Caco-2 (cell line): Measurements from ENCODE around the gene SERPINC1. TPM values are rescaled to one million over a fixed set of nuclear protein-coding genes. Genes with fewer than 3 reads are reported as not detected.

ENCODE experiments used
- BruUV-seq: library from RNA; stranded (reverse); fragments of 400-500 nt; replicated peaks from 2 replicates; lab custom pipeline; 2021; lab: Mats Ljungman, UMichigan
- CTCF ChIA-PET: fragments of 300-600 bp; sonication (Branson Sonifier 250); formaldehyde crosslinking; loops from one replicate; lab custom pipeline; 2022; ENCODE audit warnings: antibody characterized with exemption; lab: Charles Lee
- POLR2A ChIA-PET: fragments of 300-600 bp; sonication (Branson Sonifier 250); formaldehyde crosslinking; loops from one replicate; lab custom pipeline; 2022; ENCODE audit warnings: antibody characterized with exemption; lab: Charles Lee
- DNase-seq, 2 experiments: peaks; one replicate each; pipeline versions ENCODE4 v3.0.0 to v3.0.0-alpha.2; 2020 to 2022
- H3K27me3 ChIP-seq: replicated peaks from 2 replicates; pipeline ENCODE4 v1.6.0; 2011; ENCODE audit warnings: low read length; ENCODE audit not compliant: control insufficient read depth, insufficient read depth
- H3K36me3 ChIP-seq: 2 replicates; pipeline ENCODE4 v1.5.1; 2011; ENCODE audit warnings: low read length; ENCODE audit not compliant: control insufficient read depth, insufficient read depth
- H3K4me1 ChIP-seq: fragments of 250-450 bp; sonication (Bioruptor Pico); 2 replicates; pipeline ENCODE4 v1.5.1; 2020; ENCODE audit warnings: mild to moderate bottlenecking
- H3K4me3 ChIP-seq: 2 replicates; pipeline ENCODE4 v1.5.1; 2011; ENCODE audit warnings: low read depth, mild to moderate bottlenecking, control low read depth, low read length
- H3K9me3 ChIP-seq: fragments of 250-450 bp; sonication (Bioruptor Pico); 2 replicates; pipeline ENCODE4 v1.5.1; 2020; ENCODE audit warnings: mild to moderate bottlenecking, moderate library complexity
- H3K27ac Mint-ChIP-seq: one replicate; pipeline ENCODE4 v1.8.0; 2022; ENCODE audit warnings: mixed read lengths; ENCODE audit not compliant: unreplicated experiment
- H3K27me3 Mint-ChIP-seq: one replicate; pipeline ENCODE4 v1.8.0; 2022; ENCODE audit warnings: mixed read lengths; ENCODE audit not compliant: insufficient read depth, unreplicated experiment
- H3K36me3 Mint-ChIP-seq: one replicate; pipeline ENCODE4 v1.8.0; 2022; ENCODE audit warnings: mild to moderate bottlenecking, mixed read lengths; ENCODE audit not compliant: insufficient read depth, unreplicated experiment
- H3K4me1 Mint-ChIP-seq: one replicate; pipeline ENCODE4 v1.8.0; 2022; ENCODE audit warnings: low read depth, mixed read lengths; ENCODE audit not compliant: unreplicated experiment
- H3K4me3 Mint-ChIP-seq: one replicate; pipeline ENCODE4 v1.8.0; 2022; ENCODE audit warnings: mild to moderate bottlenecking, moderate library complexity, mixed read lengths; ENCODE audit not compliant: unreplicated experiment
- H3K9me3 Mint-ChIP-seq: one replicate; pipeline ENCODE4 v1.8.0; 2022; ENCODE audit warnings: mixed read lengths; ENCODE audit not compliant: unreplicated experiment
- intact Hi-C: fragments of 100-400 bp; cut with micrococcal nuclease; formaldehyde crosslinking; loops from one replicate; pipeline ENCODE4 v1.10.0; 2022; ENCODE audit not compliant: unreplicated experiment
- total RNA-seq: library from RNA; stranded (reverse); gene quantifications from 2 replicates; pipeline ENCODE4 v1.2.3, GENCODE V29; 2022
- TF ChIP-seq, protein P1 (sequence below), 2 experiments: fragments of 200-600 bp in 1 of 2; IDR thresholded peaks; 1 replicate in 1 of 2; 2 replicates in 1 of 2; pipeline versions ENCODE4 v1.5.1 to v1.8.0; 2011 to 2022; ENCODE audit warnings: antibody characterized with exemption in 1 of 2, control low read depth in 1 of 2, inconsistent platforms in 1 of 2, low read depth in 1 of 2, low read length in 1 of 2, mild to moderate bottlenecking in 1 of 2, moderate library complexity in 1 of 2; ENCODE audit not compliant: insufficient read depth in 1 of 2, severe bottlenecking in 1 of 2, unreplicated experiment in 1 of 2

The SERPINC1 gene
- total RNA-seq, 1 experiment from 2014 or later: 0.98 TPM

DNA sequence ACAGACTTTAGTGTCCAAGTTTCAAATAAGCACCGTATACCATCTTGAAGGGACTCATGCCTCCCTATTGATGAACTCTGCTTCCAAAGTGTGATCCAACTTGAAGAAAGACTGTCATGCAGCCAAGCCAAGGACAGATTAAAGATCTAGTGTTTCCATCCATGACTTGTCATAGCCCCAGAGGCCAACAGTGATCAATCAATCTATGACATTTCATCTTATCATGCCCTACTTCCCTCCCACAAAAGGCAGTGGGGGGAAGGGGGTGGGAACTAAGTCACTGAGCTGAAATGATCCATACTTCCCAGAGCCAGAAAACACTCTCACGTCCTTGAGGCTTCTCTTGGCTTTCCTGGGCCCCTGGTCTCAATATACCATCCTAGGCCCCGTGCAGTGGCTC, 4.0 kb downstream of the SERPINC1 start:
- DNase-seq: no peak
- Histone ChIP-seq H3K4me3 (no peak overlapping the region), H3K27me3 (no peaks in the 10 kb centered on the region), H3K9me3 (no peaks in the 10 kb centered on the region), H3K36me3 (no peaks in the 10 kb centered on the region), H3K4me1 (0 out of 2 replicates have a peak, but pooled peaks cover 7% of the 10 kb centered on the region)
- POLR2A ChIA-PET: no interaction called here
- Mint-ChIP-seq H3K27ac (no peak overlapping the region), H3K36me3 (no peaks in the 10 kb centered on the region), H3K4me1 (peaks cover 10% of the 10 kb centered on the region), H3K9me3 (no peaks in the 10 kb centered on the region), H3K4me3 (no peak overlapping the region), H3K27me3 (no peaks in the 10 kb centered on the region)
- TF ChIP-seq, protein P1, sequence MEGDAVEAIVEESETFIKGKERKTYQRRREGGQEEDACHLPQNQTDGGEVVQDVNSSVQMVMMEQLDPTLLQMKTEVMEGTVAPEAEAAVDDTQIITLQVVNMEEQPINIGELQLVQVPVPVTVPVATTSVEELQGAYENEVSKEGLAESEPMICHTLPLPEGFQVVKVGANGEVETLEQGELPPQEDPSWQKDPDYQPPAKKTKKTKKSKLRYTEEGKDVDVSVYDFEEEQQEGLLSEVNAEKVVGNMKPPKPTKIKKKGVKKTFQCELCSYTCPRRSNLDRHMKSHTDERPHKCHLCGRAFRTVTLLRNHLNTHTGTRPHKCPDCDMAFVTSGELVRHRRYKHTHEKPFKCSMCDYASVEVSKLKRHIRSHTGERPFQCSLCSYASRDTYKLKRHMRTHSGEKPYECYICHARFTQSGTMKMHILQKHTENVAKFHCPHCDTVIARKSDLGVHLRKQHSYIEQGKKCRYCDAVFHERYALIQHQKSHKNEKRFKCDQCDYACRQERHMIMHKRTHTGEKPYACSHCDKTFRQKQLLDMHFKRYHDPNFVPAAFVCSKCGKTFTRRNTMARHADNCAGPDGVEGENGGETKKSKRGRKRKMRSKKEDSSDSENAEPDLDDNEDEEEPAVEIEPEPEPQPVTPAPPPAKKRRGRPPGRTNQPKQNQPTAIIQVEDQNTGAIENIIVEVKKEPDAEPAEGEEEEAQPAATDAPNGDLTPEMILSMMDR (IDR thresholded peaks at IDR 0.05; ENCODE audit: insufficient read depth in 1 of 2, low read depth in 1 of 2, low read length in 1 of 2, severe bottlenecking in 1 of 2, unreplicated experiment in 1 of 2): no peak
- CTCF ChIA-PET: no interaction called here
- intact Hi-C loops: loop anchor here (10.0 kb wide), 1 partner anchor 488 kb away; no protein-coding TSS in a partner anchor
- BruUV-seq: no TSS peak

DNA sequence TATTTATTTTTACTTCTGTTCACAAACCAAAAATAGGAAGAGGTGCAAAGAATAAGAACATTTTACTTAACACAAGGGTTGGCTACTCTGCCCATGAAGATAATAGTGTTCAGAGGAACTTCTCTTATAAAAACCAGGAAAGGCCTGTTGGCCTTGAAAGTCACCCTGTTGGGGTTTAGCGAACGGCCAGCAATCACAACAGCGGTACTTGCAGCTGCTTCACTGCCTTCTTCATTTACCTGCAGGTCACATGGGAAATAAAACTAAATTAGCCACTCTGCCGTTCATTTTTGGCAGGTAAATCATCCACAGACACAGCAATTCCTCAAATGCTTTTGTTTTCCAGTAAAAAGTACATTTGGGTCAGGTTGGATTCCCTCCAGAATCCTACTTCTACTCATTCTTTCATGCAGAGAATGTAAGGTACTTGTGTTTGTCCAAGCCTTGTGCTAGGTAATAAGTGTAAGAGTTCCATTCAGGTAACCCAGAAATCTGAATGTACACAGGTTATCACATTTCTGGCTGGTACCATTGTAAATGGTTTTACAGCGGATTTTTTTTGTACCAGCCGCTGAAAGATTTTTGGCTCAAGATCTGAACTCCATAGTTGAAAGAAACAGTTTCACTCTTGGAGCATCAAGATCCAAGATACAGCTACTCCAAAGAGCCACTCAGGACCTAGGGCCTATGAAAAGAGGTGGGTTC, 13.1 kb downstream of the SERPINC1 start:
- Mint-ChIP-seq H3K27me3 (no peaks in the 10 kb centered on the region), H3K4me3 (no peak overlapping the region), H3K9me3 (no peaks in the 10 kb centered on the region), H3K36me3 (no peaks in the 10 kb centered on the region), H3K27ac (no peak overlapping the region), H3K4me1 (no peaks in the 10 kb centered on the region)
- DNase-seq: no peak
- Histone ChIP-seq H3K4me1 (no peaks in the 10 kb centered on the region), H3K4me3 (no peak overlapping the region), H3K9me3 (no peaks in the 10 kb centered on the region), H3K36me3 (no peaks in the 10 kb centered on the region), H3K27me3 (no peaks in the 10 kb centered on the region)
- no TSS peak for BruUV-seq
- ChIA-PET POLR2A (no interaction called here), CTCF (no interaction called here)
- intact Hi-C loops: no loop called here
- TF ChIP-seq, protein P1 (IDR thresholded peaks at IDR 0.05; ENCODE audit: insufficient read depth in 1 of 2, low read depth in 1 of 2, low read length in 1 of 2, severe bottlenecking in 1 of 2, unreplicated experiment in 1 of 2): no peak

DNA sequence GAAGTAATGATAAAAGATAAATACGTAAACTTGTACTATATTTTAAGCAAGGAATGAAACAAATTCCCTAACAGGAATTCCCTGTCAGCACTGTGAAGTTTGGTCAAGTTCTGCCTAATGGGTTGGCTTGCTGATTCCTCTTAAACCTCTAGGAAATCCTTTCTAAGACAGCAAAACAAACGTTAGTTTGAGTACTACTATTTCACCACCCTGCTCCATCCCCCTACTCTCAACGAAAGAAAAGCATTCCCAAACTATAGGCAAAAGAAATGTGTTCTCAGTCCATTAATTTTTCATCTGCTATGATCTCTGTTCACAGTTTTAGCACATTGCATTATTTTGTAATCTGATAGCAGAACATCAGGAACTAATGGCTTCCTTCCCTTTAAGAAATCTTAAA, 16.1 kb downstream of the SERPINC1 start:
- intact Hi-C loops: no loop called here
- Mint-ChIP-seq H3K27ac (no peak overlapping the region), H3K9me3 (no peaks in the 10 kb centered on the region), H3K36me3 (no peaks in the 10 kb centered on the region), H3K4me3 (no peak overlapping the region), H3K4me1 (no peaks in the 10 kb centered on the region), H3K27me3 (no peaks in the 10 kb centered on the region)
- Histone ChIP-seq H3K36me3 (no peaks in the 10 kb centered on the region), H3K9me3 (no peaks in the 10 kb centered on the region), H3K4me3 (no peak overlapping the region), H3K27me3 (no peaks in the 10 kb centered on the region), H3K4me1 (no peaks in the 10 kb centered on the region)
- TF ChIP-seq, protein P1 (IDR thresholded peaks at IDR 0.05; ENCODE audit: insufficient read depth in 1 of 2, low read depth in 1 of 2, low read length in 1 of 2, severe bottlenecking in 1 of 2, unreplicated experiment in 1 of 2): no peak
- ChIA-PET POLR2A (no interaction called here), CTCF (no interaction called here)
- no peak for DNase-seq
- no TSS peak for BruUV-seq
